Aorta (tissue), 5 donors: ENCODE data around the gene FN3K. TPM values are rescaled to one million over a fixed set of nuclear protein-coding genes. Genes with fewer than 3 reads are reported as not detected.

Experiments
- ATAC-seq: fragments of 200-7000 bp; cut with Tn5 transposase; one replicate; pipeline ENCODE4 v1.9.1; 2022; ENCODE audit warnings: moderate library complexity; ENCODE audit not compliant: low FRiP score
- DNase-seq, 2 donors: peaks; one replicate each; pipeline ENCODE4 v3.0.0-alpha.2; 2020
- H3K27ac ChIP-seq, 2 donors: one replicate each; pipeline ENCODE4 v1.5.1; 2013; ENCODE audit warnings: low read length in 2 of 2, mild to moderate bottlenecking in 2 of 2, moderate library complexity in 2 of 2, control low read depth in 1 of 2, inconsistent platforms in 1 of 2, low read depth in 1 of 2
- H3K27me3 ChIP-seq, 2 donors: one replicate each; pipeline ENCODE4 v1.6.1; 2013; ENCODE audit warnings: control low read depth in 1 of 2, low read length in 1 of 2, mild to moderate bottlenecking in 1 of 2, moderate library complexity in 1 of 2; ENCODE audit not compliant: insufficient read depth in 2 of 2, control insufficient read depth in 1 of 2
- H3K36me3 ChIP-seq, 2 donors: one replicate each; pipeline ENCODE4 v1.6.1; 2013; ENCODE audit warnings: control low read depth in 1 of 2, low read length in 1 of 2, mild to moderate bottlenecking in 1 of 2; ENCODE audit not compliant: insufficient read depth in 2 of 2, control insufficient read depth in 1 of 2
- H3K4me1 ChIP-seq, 2 donors: one replicate each; pipeline ENCODE4 v1.6.1; 2013; ENCODE audit warnings: low read length in 2 of 2, control low read depth in 1 of 2, mild to moderate bottlenecking in 1 of 2, moderate library complexity in 1 of 2; ENCODE audit not compliant: insufficient read depth in 2 of 2, control insufficient read depth in 1 of 2
- H3K4me3 ChIP-seq, 2 donors: one replicate each; pipeline ENCODE4 v1.5.1; 2013; ENCODE audit warnings: low read length in 2 of 2, control low read depth in 1 of 2, mild to moderate bottlenecking in 1 of 2
- H3K9me3 ChIP-seq: one replicate; pipeline ENCODE4 v1.6.1; 2013; ENCODE audit warnings: mild to moderate bottlenecking, low read length; ENCODE audit not compliant: control insufficient read depth
- WGBS, 2 donors: extraction: QIAGEN DNeasy Blood & Tissue Kit; methylation state at CpG; one replicate each; pipeline ENCODE4 v1.1.7; 2013; 5-methylcytosine and 5-hydroxymethylcytosine counted together
- intact Hi-C, 2 donors: fragments of 100-400 bp; cut with DNase I; formaldehyde crosslinking; loops; one replicate each; pipeline versions ENCODE4 v1.14.2 to v1.15.0; 2022
- polyA plus RNA-seq, 2 donors: library from polyadenylated mRNA; stranded (reverse); fragments of 200-250 nt; gene quantifications; one replicate each; pipeline ENCODE4 v1.2.3, GENCODE V29; 2013
- total RNA-seq, 2 donors: library from RNA; stranded (reverse); fragmentation: NEBNext Ultra II Directional; extraction: Animal tissue kit (Norgen Biotek cat#: 25700); gene quantifications; one replicate each; pipeline ENCODE4 v1.2.1, GENCODE V29; 2021
- donor health status: healthy with polysubstance abuse.
- donor health status: Bipolar disorder and iron deficiency.
- donor health status: DM: no; HTN: no; CAD: no.
- donor health status: DM: no; HTN: no; CAD: no.
- donor health status: DM: yes; HTN: yes; CAD: no.

FN3K gene
- total and polyA plus RNA-seq, 4 donors: 10.8 to 23.0 (median 17.5) TPM

- 29% methylated on average over 20 of the region's 20 CpGs for WGBS, 2 donors
- intact Hi-C loops: no loop called here
Measured at GRCh38 chr17:82702231-82702927, 33.0 kb upstream of the FN3K start.

GRCh38 chr17:82703036-82703745 lies 32.2 kb upstream of the FN3K start:
- Histone ChIP-seq H3K27me3 (no peaks in the 10 kb centered on the region), H3K27ac (no peak overlapping the region), H3K9me3 (no peaks in the 10 kb centered on the region), H3K4me3 (no peak overlapping the region), H3K4me1 (no peaks in the 10 kb centered on the region), H3K36me3 (no peaks in the 10 kb centered on the region)
- 89 to 90% methylated on average over 26 of the region's 26 CpGs for WGBS, 2 donors
- no peak for DNase-seq
- ATAC-seq: no peak
- intact Hi-C loops: no loop called here

More at GRCh38 chr17:82702231-82702927, 33.0 kb upstream of the FN3K start:
- Histone ChIP-seq H3K4me1 (no peaks in the 10 kb centered on the region), H3K9me3 (no peaks in the 10 kb centered on the region), H3K4me3 (no peak overlapping the region), H3K27ac (no peak overlapping the region), H3K27me3 (no peaks in the 10 kb centered on the region), H3K36me3 (no peaks in the 10 kb centered on the region)
- DNase-seq: no peak
- ATAC-seq: no peak

GRCh38 chr17:82703935-82704865 lies 31.2 kb upstream of the FN3K start:
- intact Hi-C loops: no loop called here
- H3K36me3 ChIP-seq: no peaks in the 10 kb centered on the region
- ATAC-seq: no peak
- WGBS, 2 donors: 86% methylated on average over 38 of the region's 38 CpGs
- H3K9me3 ChIP-seq: no peaks in the 10 kb centered on the region
- DNase-seq: no peak
- no peak overlapping the region for H3K27ac ChIP-seq
- H3K27me3 ChIP-seq: no peaks in the 10 kb centered on the region
- H3K4me3 ChIP-seq: no peak overlapping the region
- no peaks in the 10 kb centered on the region for H3K4me1 ChIP-seq

GRCh38 chr17:82704886-82705285 lies 30.5 kb upstream of the FN3K start:
- 84 to 89% methylated on average over 13 of the region's 13 CpGs for WGBS, 2 donors
- no peaks in the 10 kb centered on the region for H3K4me1 ChIP-seq

GRCh38 chr17:82705756-82706155 lies 29.7 kb upstream of the FN3K start:
- Histone ChIP-seq H3K9me3 (no peaks in the 10 kb centered on the region), H3K27ac (no peak overlapping the region), H3K36me3 (no peaks in the 10 kb centered on the region), H3K4me1 (no peaks in the 10 kb centered on the region), H3K27me3 (no peaks in the 10 kb centered on the region), H3K4me3 (no peak overlapping the region)
- ATAC-seq (no peak), DNase-seq (no peak)
- 92 to 93% methylated on average over 17 to 18 of the region's 18 CpGs for WGBS, 2 donors
- intact Hi-C loops: no loop called here

More at GRCh38 chr17:82704886-82705285, 30.5 kb upstream of the FN3K start:
- Histone ChIP-seq H3K4me3 (no peak overlapping the region), H3K36me3 (no peaks in the 10 kb centered on the region), H3K27ac (no peak overlapping the region), H3K9me3 (no peaks in the 10 kb centered on the region), H3K27me3 (no peaks in the 10 kb centered on the region)
- intact Hi-C loops: no loop called here
- no peak for DNase-seq
- no peak for ATAC-seq

DNA sequence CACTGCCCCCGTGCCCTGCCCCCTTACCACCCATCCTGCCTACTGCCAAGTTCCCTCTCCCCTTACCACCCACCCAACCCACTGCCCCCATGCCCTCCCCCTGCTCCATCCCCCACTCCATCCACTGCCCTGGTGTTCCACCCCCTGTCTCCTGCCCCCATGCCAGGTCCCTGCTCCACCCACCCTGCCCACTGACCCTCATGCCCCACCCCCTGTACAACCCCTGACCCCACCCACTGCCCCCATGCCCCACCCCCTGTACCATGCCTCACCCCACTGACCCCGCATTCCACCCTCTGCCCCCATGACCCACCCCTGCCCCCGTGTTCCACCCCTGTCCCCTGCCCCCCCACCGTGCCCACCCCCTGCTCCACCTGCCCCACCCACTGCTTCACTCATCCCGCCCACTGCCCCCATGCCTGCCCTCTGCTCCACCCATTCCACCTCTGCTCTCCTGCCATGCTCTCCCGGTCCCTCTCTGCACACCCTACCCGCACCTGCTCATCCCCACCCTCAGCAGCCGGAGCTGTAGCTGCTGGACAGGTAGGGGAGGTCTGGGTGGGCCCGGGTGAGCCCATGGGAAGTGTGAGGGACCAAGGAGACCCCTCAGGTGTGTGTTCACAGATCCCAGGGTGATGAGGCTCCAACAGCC lies 26.3 kb upstream of the FN3K start:
- H3K4me3 ChIP-seq: no peak overlapping the region
- WGBS, 2 donors: 66 to 71% methylated on average over 8 to 9 of the region's 9 CpGs
- H3K4me1 ChIP-seq: no peaks in the 10 kb centered on the region
- ATAC-seq (no peak), DNase-seq (no peak)
- intact Hi-C loops: no loop called here
- H3K36me3 ChIP-seq: no peaks in the 10 kb centered on the region
- no peaks in the 10 kb centered on the region for H3K9me3 ChIP-seq
- H3K27ac ChIP-seq: no peak overlapping the region
- H3K27me3 ChIP-seq: no peaks in the 10 kb centered on the region

- Histone ChIP-seq H3K27ac (no peak overlapping the region), H3K9me3 (no peaks in the 10 kb centered on the region), H3K36me3 (no peaks in the 10 kb centered on the region), H3K4me1 (no peaks in the 10 kb centered on the region), H3K4me3 (no peak overlapping the region), H3K27me3 (no peaks in the 10 kb centered on the region)
- intact Hi-C loops: no loop called here
- ATAC-seq: no peak
- 86 to 90% methylated on average over 25 of the region's 25 CpGs for WGBS, 2 donors
- no peak for DNase-seq
Measured at GRCh38 chr17:82709676-82710498, 25.5 kb upstream of the FN3K start.
